ENCODE measurements around the gene CELA1. TPM values are rescaled to one million over a fixed set of nuclear protein-coding genes. Genes with fewer than 3 reads are reported as not detected.

Gene CELA1
- not detected for total RNA-seq

DNA sequence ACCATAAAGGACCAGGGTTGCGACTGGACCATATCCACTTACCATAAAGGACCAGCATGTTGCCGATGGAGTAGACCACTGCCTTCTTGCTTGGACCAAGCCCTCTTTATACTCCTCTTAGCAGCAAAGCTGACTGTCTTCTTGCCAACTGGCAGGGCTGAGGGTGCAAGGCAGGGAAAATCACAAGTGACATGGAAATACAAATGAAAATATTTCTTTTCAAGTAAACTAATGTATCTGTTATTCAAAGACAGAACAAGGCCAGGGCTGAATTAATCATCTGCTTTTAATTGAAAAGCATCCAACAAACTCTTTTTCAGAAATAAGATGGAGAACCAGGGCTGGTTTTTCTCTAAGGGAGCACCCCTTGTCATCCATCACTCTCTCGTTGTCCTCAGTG, at the start of gene CELA1:
Gene CELA1 (minus strand): TSS at position 99 of the 400 bp plus-strand sequence. CDS start 41 bp downstream, at position 58.
- H3K9me3 Mint-ChIP-seq (ENCODE audit: insufficient read depth) = no peaks in the 10 kb centered on the region
- ChIA-PET CTCF (no interaction called here), POLR2A (no interaction called here)
- no peak for ATAC-seq
- H3K4me3 Mint-ChIP-seq = no peak within 1 kb of the TSS
- no peak for DNase-seq
- H3K27ac Mint-ChIP-seq = no peak within 1 kb of the TSS
- H3K36me3 Mint-ChIP-seq (ENCODE audit: low read depth) = no peaks in the 10 kb centered on the region
- H3K4me1 Mint-ChIP-seq (ENCODE audit: low read depth) = peaks cover 3% of the 10 kb centered on the region
- H3K27me3 Mint-ChIP-seq (ENCODE audit: low read depth) = no peaks in the 10 kb centered on the region

DNA sequence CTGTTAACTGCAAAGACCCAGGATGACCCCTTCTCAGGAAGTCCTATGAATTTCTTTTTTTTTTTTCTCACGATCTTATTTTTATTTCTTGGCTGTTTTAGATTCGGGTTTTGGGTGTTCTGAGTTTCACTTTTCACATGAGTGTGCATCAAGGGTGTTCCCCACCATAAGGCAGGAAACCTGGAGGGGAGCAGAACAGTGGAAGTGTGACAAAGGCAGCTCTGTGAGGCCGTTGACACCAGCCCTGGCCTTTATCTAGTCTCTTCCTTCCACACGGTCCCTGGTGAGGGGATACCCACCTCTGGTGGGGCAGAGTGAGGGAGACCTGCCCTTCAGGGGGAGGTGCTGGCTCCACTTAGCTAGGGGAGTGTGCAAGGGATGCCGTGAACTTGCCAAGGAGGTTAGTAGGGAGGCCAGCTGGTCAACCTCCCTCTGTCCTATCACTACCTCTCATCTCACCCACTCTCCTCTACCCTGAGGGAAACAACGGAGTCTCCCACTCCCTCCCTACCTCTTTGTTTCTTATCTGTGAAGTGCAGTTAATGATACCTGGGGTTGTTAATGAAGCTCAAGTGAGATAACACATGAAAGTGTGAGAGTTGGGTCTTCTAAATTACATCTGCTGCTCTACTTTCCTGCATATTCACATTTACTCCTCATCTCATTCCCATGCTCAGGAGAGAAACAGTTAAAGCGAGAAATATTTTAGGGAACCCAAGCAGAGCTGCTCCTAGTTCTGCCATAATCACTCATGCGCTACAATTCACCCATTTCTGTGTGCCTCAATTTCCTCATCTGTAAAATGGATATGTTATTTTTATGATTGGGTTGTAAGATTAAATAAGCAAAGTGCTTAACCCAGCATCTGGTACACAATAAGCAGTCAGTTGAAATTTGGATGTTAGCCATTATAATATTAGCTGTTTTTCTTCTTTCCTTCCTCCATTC, 49.1 kb upstream of the CELA1 start:
- peaks cover 2% of the 10 kb centered on the region for H3K27me3 Mint-ChIP-seq (ENCODE audit: low read depth)
- no peaks in the 10 kb centered on the region for H3K9me3 Mint-ChIP-seq (ENCODE audit: insufficient read depth)
- peaks cover 4% of the 10 kb centered on the region for H3K36me3 Mint-ChIP-seq (ENCODE audit: low read depth)
- H3K4me1 Mint-ChIP-seq (ENCODE audit: low read depth) = peaks cover 47% of the 10 kb centered on the region
- CTCF ChIA-PET = interaction anchor here (0.8 to 7.0 kb wide), 6 partner anchors 9 to 425 kb away, joined by 3 to 43 read pairs (median 3); no protein-coding TSS in a partner anchor
- peak overlapping the region; percentile 84 for H3K4me3 Mint-ChIP-seq
- H3K27ac Mint-ChIP-seq = peak overlapping the region; percentile 97
- DNase-seq (peak; percentile 59), ATAC-seq (peak; percentile 24)
- POLR2A ChIA-PET = interaction anchor here (0.8 to 1.4 kb wide), 3 partner anchors 11 to 27 kb away, joined by 3 to 5 read pairs (median 5); no protein-coding TSS in a partner anchor

DNA sequence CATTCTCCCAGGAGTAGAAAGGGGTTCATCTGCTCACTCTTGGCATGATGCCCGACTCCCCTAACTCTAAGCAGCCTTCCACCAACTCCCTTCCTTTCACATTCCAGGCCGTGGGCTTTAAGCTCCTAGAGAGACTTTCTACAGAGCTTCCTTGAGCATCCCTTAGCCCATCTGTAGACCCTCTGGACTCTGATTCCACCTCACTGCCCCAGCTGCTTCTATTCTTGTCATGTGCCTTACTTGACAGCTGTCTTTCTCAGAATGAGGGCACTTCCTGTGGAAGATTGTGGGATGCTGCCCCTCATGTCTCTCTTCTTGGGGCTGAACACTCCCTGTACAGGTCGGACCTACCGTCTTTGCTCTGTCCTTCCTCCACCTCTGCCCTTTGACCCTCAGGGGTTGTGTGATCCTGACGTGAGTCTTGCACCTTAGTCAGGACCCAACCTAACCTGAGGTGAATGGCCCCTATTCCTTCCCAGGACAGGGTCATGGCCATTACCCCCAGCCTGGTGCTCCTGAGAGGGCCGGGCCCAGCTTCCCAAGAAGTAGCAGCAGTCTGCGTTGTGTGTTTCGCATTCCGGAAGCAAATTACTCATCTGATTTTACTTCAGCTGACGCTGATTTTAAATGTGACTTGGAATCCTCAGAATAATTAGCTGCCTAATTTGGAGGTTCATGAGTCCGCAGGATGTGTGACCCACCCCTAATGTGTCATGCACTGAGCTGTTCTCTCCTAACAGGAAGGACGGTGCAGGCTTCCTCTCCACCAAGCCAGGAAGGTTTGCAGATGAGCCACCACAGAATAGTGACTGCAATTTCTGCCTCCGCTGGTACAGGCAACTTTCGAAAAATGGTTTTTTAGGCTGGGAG, 47.4 kb upstream of the CELA1 start:
- POLR2A ChIA-PET = interaction anchor here (1.2 kb wide), 1 partner anchor 71 kb away, joined by 4 read pairs; no protein-coding TSS in a partner anchor
- CTCF ChIA-PET = interaction anchor here (0.9 to 7.0 kb wide), 8 partner anchors 10 to 723 kb away, joined by 3 to 43 read pairs (median 4); no protein-coding TSS in a partner anchor
- peaks cover 62% of the 10 kb centered on the region for H3K4me1 Mint-ChIP-seq (ENCODE audit: low read depth)
- ATAC-seq = peak; percentile 24
- peaks cover 9% of the 10 kb centered on the region for H3K36me3 Mint-ChIP-seq (ENCODE audit: low read depth)
- no peaks in the 10 kb centered on the region for H3K9me3 Mint-ChIP-seq (ENCODE audit: insufficient read depth)
- no peaks in the 10 kb centered on the region for H3K27me3 Mint-ChIP-seq (ENCODE audit: low read depth)
- peak overlapping the region; percentile 97 for H3K27ac Mint-ChIP-seq
- peak; percentile 70 for DNase-seq
- peak overlapping the region; percentile 84 for H3K4me3 Mint-ChIP-seq

DNA sequence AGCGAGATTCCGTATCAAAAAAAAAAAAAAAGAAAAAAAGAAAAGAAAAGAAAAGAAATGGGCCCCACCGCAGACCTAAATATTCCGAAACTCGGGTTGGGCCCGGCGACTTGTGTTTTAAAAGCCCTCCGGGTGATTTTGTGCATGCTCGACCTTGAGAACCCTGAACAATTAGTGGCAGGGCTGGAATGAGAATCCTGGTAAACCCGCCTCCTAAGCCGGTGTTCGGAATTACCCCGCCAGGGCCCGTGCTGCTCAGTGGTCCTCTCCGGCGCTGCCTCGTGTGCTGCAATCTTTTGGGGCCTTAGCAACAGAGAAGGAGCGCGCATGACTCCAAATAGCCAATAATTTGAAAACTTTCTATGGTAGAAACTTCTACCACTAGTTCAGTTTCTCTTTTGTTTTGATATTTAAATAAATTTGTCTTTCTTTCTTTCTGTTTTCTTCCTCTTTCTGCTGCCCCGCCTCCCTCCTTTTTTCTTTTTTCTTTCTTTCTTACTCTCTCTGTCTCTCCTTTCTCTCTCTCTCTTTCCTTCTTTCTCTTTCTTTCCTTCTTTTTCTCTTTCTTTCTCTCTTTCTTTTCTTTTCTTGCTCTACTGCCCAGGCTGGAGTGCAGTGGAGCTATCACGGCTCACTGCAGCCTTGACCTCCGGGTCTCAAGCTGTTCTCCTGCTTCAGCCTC, 46.2 kb upstream of the CELA1 start:
- Mint-ChIP-seq H3K4me3 (peak overlapping the region; percentile 84), H3K27me3 (ENCODE audit: low read depth) (no peaks in the 10 kb centered on the region), H3K9me3 (ENCODE audit: insufficient read depth) (no peaks in the 10 kb centered on the region), H3K27ac (peak overlapping the region; percentile 97), H3K4me1 (ENCODE audit: low read depth) (peaks cover 74% of the 10 kb centered on the region), H3K36me3 (ENCODE audit: low read depth) (peaks cover 18% of the 10 kb centered on the region)
- peak; percentile 57 for DNase-seq
- ChIA-PET CTCF (interaction anchor here (0.9 to 1.6 kb wide), 3 partner anchors 24 to 140 kb away, joined by 3 to 6 read pairs (median 4); no protein-coding TSS in a partner anchor), POLR2A (interaction anchor here (0.7 to 1.7 kb wide), 5 partner anchors 10 to 70 kb away, joined by 3 to 5 read pairs (median 4); no protein-coding TSS in a partner anchor)
- peak; percentile 28 for ATAC-seq

DNA sequence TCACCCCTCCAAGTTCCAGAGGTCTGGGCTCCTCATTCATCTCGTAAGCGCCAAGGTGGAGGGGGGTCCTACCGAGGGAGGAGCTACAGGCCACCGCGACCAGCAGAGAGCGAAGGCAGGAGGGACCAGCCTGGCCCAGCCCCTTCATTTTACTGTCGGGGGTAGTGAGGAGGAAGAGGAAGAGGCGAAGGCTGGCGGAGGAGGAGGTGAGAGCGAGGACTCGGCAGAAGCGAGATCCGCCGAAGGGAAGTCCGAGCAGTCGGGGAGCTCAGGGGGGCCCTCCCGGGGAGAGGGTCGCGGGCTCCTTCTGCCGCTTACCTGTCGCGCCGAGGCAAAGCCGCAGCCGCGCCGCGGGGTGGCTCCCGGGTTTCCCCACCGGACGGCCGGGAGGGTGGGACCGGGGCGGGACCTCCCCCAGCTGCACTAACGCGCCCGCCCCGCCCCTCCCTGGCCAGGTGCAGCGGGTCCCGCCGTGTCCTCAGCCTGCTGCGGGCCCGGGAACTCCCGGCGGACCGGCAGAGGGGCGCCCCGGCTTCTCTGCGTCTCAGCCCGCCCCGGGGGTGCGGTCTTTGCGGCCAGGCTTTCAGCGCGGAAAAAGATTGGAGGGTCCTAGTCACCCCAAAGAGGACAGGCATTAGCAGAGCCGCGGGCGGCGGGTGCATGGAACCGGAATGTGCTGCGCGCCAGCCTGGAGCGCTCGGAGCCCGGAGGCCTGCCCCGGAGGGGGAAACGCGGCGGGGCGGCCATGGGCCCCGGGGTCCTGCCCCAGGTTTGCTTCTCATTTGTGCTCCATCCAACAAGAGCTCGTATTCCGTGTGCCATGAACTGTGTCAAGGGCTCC, 45.0 kb upstream of the CELA1 start, which contains the start of gene GALNT6:
Gene GALNT6 (minus strand): TSS at position 124 of the 841 bp plus-strand sequence. CDS start 11,625 bp downstream, outside the sequence.
- H3K4me1 Mint-ChIP-seq (ENCODE audit: low read depth) = peaks cover 83% of the 10 kb centered on the region
- H3K27me3 Mint-ChIP-seq (ENCODE audit: low read depth) = no peaks in the 10 kb centered on the region
- no peaks in the 10 kb centered on the region for H3K9me3 Mint-ChIP-seq (ENCODE audit: insufficient read depth)
- peaks cover 23% of the 10 kb centered on the region for H3K36me3 Mint-ChIP-seq (ENCODE audit: low read depth)
- DNase-seq = peak; percentile 76
- peak within 1 kb of the TSS; percentile 90 for H3K27ac Mint-ChIP-seq
- H3K4me3 Mint-ChIP-seq = peak within 1 kb of the TSS; percentile 94
- ATAC-seq = peak; percentile 76
- CTCF ChIA-PET = interaction anchor here (1.0 to 1.9 kb wide), 4 partner anchors 23 to 535 kb away, joined by 3 to 9 read pairs (median 3); no protein-coding TSS in a partner anchor
- POLR2A ChIA-PET = interaction anchor here (1.0 to 1.7 kb wide), 6 partner anchors 9 to 68 kb away, joined by 3 to 5 read pairs (median 4); no protein-coding TSS in a partner anchor

DNA sequence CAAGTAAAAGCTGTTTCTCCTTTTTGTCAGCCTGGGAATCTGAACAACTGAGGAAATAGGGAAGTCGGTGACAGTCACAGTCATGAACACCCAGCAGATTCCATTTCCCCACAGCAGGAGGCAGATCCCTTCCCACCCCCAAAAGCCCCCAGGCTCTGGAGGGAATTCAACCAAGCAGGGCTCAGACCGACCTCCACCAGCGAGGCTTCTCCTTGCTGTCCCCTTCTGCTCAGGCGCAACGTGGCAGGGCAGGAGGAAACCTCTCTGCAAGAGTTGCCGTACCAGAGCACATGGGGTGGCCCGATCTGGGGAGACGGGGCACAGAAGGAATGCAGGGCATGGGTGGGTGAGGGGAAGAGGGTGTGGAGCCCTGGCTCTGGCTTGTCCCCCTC, 44.4 kb upstream of the CELA1 start:
- ATAC-seq = peak; percentile 30
- Mint-ChIP-seq H3K9me3 (ENCODE audit: insufficient read depth) (no peaks in the 10 kb centered on the region), H3K4me1 (ENCODE audit: low read depth) (peaks cover 83% of the 10 kb centered on the region), H3K27me3 (ENCODE audit: low read depth) (no peaks in the 10 kb centered on the region), H3K27ac (peak overlapping the region; percentile 90), H3K4me3 (peak overlapping the region; percentile 94), H3K36me3 (ENCODE audit: low read depth) (peaks cover 27% of the 10 kb centered on the region)
- ChIA-PET POLR2A (interaction anchor here (1.1 to 1.3 kb wide), 3 partner anchors 22 to 67 kb away, joined by 3 to 4 read pairs (median 4); no protein-coding TSS in a partner anchor), CTCF (interaction anchor here (1.0 to 2.6 kb wide), 5 partner anchors 19 to 535 kb away, joined by 3 to 9 read pairs (median 3); no protein-coding TSS in a partner anchor)
- peak; percentile 54 for DNase-seq

DNA sequence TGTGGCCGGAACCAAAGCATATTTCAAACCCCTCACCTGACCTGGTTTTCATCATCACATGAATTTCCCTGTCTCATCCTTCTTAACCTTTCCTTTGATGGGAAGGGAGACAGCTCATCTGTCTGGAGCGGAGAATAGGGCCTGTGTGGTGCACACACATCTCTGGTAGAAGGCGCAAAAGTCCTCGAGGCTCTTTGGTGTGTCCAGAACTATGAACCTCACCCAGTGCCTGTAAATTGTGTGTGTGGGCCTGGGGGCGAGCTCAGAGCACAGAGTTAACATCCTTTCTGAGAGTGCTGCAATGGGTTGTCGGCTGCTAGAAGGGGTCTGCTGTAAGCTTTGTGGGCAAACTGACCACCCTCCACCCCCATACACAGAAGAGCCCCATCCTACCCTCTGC, 44.0 kb upstream of the CELA1 start:
- Mint-ChIP-seq H3K4me1 (ENCODE audit: low read depth) (peaks cover 80% of the 10 kb centered on the region), H3K27ac (peak overlapping the region; percentile 90), H3K4me3 (peak overlapping the region; percentile 94), H3K36me3 (ENCODE audit: low read depth) (peaks cover 28% of the 10 kb centered on the region), H3K9me3 (ENCODE audit: insufficient read depth) (no peaks in the 10 kb centered on the region), H3K27me3 (ENCODE audit: low read depth) (no peaks in the 10 kb centered on the region)
- ATAC-seq (no peak), DNase-seq (no peak)
- CTCF ChIA-PET = interaction anchor here (1.2 to 2.6 kb wide), 3 partner anchors 18 to 180 kb away, joined by 3 to 9 read pairs (median 8); no protein-coding TSS in a partner anchor
- POLR2A ChIA-PET = interaction anchor here (1.1 to 1.3 kb wide), 3 partner anchors 22 to 67 kb away, joined by 3 to 4 read pairs (median 4); no protein-coding TSS in a partner anchor

DNA sequence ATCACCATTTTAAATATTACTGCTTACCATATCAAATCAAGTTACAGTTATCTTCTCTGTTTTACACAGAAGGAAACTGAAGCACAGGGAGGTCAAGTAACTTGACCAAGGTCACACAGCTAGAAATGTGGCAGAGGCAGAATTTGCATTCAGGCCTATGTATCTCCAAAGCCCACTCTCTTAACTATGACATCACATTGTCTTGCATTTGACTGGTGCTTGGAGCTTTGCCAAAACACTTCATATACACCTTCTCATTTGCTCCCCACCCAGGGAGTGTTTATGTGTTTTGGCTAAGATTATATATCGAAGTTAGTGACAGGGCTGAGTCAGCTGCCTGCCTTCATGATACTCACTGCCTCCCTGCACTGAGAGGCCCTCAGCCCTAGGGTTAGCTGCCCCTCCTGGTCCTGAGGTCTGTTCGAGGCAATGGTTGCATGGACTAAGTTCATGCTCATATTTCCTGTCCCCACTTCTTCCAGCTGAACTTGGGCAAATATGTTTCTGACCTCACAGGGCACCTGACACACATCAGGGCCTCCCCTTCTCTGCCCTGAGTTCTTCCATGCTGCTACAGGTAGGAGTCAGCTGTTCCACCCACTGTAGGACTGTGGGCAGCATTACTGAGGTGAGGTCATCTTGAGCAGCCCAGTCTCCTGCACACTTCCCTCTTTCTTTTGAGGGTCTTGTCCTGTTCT, 43.0 kb upstream of the CELA1 start:
- CTCF ChIA-PET = interaction anchor here (1.6 to 2.6 kb wide), 4 partner anchors 11 to 48 kb away, joined by 3 to 9 read pairs (median 6); no protein-coding TSS in a partner anchor
- ATAC-seq (no peak), DNase-seq (peak; percentile 33)
- Mint-ChIP-seq H3K4me3 (peak overlapping the region; percentile 23), H3K9me3 (ENCODE audit: insufficient read depth) (no peaks in the 10 kb centered on the region), H3K27me3 (ENCODE audit: low read depth) (no peaks in the 10 kb centered on the region), H3K36me3 (ENCODE audit: low read depth) (peaks cover 30% of the 10 kb centered on the region), H3K27ac (peak overlapping the region; percentile 39), H3K4me1 (ENCODE audit: low read depth) (peaks cover 73% of the 10 kb centered on the region)
- POLR2A ChIA-PET = interaction anchor here (0.7 kb wide), 1 partner anchor 71 kb away, joined by 3 read pairs; no protein-coding TSS in a partner anchor

DNA sequence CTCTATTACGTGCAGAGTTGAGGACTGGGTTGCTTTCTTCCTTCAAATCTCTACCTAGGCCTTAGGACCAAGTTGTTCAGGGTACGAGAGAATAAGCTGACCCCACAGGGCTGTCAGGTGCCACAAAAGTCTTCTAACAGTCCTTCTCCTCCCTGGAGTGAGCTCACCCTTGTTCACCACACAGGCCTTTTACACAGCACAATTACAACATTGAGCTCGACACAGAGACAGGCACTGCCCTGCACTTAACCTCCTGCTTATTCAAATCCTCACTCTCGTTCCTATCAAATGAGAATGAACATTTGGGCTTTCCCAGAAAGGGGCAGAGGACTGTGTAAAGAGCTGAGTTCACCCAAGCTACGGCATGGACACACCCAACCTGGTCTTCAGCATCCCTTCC, 42.4 kb upstream of the CELA1 start:
- ChIA-PET POLR2A (interaction anchor here (0.7 kb wide), 1 partner anchor 70 kb away, joined by 3 read pairs; no protein-coding TSS in a partner anchor), CTCF (interaction anchor here (1.6 to 2.6 kb wide), 3 partner anchors 10 to 48 kb away, joined by 3 to 8 read pairs (median 5); no protein-coding TSS in a partner anchor)
- Mint-ChIP-seq H3K27ac (peak overlapping the region; percentile 17), H3K27me3 (ENCODE audit: low read depth) (no peaks in the 10 kb centered on the region), H3K36me3 (ENCODE audit: low read depth) (peaks cover 35% of the 10 kb centered on the region), H3K4me3 (no peak overlapping the region), H3K9me3 (ENCODE audit: insufficient read depth) (no peaks in the 10 kb centered on the region), H3K4me1 (ENCODE audit: low read depth) (peaks cover 72% of the 10 kb centered on the region)
- ATAC-seq (no peak), DNase-seq (no peak)

Measured in activated CD8-positive, alpha-beta T cell treated with anti-CD3 and anti-CD28 coated beads, Interleukin-2, amount 10 ng/mL, durations not matched to agents 7 days and 5 days (primary cell).